GM15510 (cell line): ENCODE data around the gene TNFRSF6B.

ENCODE experiments used
- POLR2A ChIP-seq: IDR thresholded peaks from 3 replicates; pipeline ENCODE4 v1.6.1; 2011; ENCODE audit warnings: borderline replicate concordance; ENCODE audit not compliant: insufficient read length; ENCODE audit errors: extremely low read depth

Gene TNFRSF6B

GRCh38 chr20:63705232-63706026 lies 9.0 kb downstream of the TNFRSF6B start:
- no peak for TF ChIP-seq POLR2A

DNA sequence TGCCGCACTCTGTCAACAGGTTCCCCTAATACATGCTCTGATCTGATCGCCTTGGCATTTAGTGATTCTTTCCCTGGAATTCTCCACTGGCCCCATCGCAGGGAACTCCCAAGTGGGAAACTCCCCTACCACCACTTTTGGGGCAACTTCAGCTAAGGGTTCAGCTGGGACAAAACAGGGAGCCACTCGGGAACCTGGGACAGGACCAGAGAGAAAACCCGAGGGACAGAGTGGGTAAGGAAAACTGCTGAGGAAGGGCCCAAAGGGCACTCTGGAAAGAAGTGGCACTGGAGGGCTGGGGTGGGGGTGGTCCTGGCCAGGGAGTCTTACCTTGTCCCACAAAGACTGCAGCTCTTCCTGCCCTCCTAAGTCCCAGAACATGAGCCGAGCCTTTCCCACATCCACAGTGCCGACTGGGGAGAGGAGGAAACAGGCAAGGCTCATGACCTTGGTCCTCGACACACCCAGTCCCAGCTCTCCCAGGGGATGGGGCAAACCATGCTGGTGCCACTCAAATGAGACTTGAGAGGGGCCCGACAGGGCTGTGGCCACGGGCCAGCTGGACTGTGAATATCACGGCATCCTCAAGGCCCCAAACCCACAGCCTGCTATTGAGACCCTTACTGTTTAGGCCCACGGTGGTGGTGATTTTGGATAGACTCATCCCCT lies 9.7 kb downstream of the TNFRSF6B start:
- no peak for TF ChIP-seq POLR2A

DNA sequence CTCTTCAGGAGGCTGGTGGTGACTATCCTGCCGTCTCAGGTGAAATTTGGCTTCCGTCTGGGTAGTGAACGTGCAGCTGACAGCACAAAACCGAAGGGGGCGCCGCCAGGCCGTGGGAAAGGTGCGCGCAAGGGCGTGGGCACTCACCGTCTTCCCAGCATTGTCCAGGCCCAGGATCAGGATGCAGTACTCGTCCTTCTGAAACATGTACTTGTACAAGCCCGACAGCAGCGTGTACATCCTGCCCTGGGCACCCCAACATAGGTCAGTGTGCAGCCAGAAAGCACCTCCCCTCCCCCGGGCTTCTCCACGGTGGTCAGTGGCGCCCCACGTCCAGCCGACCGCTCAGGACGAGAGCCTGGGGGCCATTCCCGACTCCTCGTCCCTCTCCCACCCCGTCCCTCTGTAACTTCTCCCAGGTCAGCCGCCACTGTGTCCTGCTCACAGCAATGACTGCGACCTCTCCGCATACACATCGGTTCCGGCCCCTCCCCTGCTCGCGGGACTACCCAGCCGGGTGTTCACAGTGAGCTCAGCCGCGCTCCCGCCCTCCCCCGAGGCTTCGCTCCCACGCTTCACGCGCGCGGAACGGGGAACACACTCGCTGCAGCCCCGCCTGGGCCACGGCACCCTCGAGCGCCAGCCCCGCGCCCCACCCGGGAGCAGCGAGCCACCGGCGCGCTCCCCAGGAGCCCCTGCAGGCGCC lies 10.6 kb downstream of the TNFRSF6B start:
- no peak for TF ChIP-seq POLR2A

GRCh38 chr20:63707558-63708300 lies 11.3 kb downstream of the TNFRSF6B start, which contains the start of the genes ARFRP1 and ZGPAT:
Gene ARFRP1, minus strand, starts transcription at chr20:63707976. Its CDS starts 885 bp downstream, at chr20:63707091.
Gene ZGPAT, plus strand, starts transcription at chr20:63708039. Its CDS starts 542 bp downstream, at chr20:63708581.
- TF ChIP-seq POLR2A: peak; percentile 74

DNA sequence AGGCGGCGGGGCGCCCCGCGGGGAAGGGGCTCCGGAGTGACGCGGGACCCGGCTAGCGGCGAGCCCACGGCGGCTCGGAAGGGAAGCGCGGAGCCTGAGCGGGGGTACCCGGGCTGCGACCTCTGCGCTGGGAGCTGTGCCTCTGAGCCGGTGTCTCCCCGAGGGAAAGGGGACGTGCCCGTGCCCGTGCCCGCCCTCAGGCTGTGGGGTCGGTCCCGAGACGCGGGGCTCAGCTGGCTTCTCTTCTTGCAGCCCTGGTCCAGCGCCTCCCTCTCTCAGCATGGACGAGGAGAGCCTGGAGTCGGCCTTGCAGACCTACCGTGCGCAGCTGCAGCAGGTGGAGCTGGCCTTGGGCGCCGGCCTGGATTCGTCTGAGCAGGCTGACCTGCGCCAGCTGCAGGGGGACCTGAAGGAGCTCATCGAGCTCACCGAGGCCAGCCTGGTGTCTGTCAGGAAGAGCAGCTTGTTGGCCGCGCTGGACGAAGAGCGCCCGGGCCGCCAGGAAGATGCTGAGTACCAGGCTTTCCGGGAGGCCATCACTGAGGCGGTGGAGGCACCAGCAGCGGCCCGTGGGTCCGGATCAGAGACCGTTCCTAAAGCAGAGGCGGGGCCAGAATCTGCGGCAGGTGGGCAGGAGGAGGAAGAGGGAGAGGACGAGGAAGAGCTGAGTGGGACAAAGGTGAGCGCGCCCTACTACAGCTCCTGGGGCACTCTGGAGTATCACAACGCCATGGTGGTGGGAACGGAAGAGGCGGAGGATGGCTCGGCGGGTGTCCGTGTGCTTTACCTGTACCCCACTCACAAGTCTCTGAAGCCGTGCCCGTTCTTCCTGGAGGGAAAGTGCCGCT lies 12.1 kb downstream of the TNFRSF6B start:
- TF ChIP-seq POLR2A: no peak

DNA sequence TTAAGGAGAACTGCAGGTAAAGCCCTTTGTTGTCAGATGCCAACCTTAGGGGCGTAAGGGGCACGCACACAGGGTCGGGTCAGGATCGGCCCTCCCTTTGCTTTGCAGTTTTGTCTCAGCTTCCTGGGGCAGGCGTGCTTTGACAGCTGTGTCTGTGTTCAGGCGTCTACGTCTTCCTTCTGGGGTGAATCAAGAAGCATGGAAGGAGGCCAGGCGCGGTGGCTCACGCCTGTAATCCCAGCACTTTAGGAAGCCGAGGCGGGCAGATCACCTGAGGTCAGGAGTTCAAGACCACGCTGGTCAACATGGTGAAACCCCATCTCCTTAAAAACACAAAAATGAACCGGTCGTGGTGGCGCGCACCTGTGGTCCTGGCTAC lies 12.7 kb downstream of the TNFRSF6B start:
- TF ChIP-seq POLR2A: no peak

- TF ChIP-seq POLR2A: no peak
These were observed 14.7 kb downstream of the TNFRSF6B start for GRCh38 chr20:63711085-63711645.

DNA sequence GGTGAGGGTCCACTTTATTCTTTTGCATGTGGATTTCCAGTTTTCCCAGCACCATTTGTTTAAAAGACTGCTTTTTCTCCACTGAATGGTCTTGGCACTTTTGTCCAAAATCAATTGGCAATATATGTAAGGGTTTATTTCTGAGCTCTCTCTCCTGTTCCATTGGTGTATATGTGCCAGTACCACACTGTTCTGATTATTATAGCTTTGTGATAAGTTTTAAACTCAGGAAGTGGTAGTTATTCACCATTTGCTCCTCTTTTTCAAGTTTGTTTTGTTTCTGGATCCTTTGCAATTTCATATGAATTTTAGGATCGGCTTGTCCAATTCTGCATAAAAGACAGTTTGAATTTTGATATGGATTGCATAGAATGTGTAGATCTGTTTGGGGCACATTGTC lies 15.7 kb downstream of the TNFRSF6B start:
- TF ChIP-seq POLR2A: no peak

DNA sequence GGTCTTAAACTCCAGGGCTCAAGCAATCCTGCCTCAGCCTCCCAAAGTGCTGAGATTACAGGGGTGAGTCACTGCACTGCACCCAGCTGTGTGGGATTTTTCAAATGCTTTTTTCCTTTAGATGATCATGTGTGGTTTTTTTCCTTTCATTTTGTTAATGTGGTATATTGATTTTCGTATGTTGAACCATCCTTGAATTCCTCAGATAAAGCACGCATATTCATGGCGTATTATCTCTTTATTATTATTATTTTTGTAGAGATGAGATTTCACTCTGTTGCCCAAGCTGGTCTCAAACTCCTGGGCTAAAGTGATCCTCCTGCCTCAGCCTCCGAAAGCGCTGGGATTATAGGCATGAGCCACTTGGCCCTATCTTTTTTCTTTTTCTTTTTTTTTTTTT lies 18.4 kb downstream of the TNFRSF6B start:
- no peak for TF ChIP-seq POLR2A

GRCh38 chr20:63718996-63719395 lies 22.5 kb downstream of the TNFRSF6B start:
- TF ChIP-seq POLR2A: no peak

DNA sequence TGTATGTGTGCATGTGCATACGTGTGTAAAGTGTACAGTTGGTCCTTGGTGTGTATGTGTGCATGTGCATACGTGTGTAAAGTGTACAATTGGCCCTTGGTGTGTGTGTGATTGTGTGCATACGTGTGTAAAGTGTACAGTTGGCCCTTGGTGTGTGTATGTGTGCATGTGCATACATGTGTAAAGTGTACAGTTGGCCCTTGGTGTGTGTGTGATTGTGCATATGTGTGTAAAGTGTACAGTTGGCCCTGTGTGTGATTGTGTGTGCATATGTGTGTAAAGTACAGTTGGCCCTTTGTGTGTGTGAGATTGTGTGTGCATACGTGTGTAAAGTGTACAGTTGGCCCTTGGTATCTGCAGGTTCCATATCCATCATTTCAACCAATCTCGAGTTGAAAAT lies 35.0 kb downstream of the TNFRSF6B start:
- no peak for TF ChIP-seq POLR2A

DNA sequence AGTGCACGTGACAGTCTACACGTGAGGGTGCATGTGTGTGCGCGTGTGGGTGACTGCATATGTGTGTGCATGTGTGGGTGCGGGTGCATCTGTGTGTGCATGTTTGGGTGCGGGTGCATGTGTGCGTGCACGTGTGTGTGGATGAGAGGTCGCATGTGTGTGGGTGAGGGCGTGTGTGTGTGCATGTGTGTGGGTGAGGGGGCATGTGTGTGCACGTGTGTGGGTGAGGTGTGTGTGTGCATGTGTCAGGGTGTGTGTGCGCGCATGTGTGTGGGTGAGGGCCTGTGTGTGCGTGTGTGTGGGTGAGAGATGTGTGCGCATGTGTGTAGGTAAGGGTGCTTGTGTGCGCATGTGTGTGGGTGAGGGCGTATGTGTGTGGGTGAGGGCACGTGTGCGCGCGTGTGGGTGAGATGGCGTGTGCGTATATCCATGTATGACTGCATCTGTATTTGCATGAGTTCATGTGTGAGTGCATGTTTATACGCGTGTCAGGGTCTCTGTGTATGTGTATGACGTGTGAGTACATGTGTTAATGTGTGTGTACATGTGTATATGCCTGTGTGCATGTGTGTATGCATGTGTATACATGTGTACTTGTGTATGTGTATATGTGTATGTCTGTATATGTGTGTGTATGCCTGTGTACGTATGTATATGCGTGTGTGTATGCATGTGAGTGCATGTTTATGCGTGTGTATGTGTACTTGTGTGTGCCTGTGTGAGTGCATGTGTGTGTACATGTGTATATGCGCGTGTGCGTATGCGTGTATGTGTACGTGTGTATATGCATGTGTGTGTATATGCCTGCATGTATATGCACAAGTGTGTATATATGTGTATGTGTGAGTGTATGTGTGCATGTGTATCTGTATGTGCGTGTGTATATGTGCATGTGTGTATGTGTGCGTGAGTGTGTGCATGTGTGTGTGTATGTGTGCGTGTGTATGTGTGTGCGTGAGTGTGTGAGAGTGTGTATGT lies 36.0 kb downstream of the TNFRSF6B start:
- TF ChIP-seq POLR2A: no peak
